ENCODE results near the gene ARHGAP26.

Gene ARHGAP26

GRCh38 chr5:143267186-143267585 is 497.0 kb downstream of the ARHGAP26 start:
- DNase-seq (ENCODE audit: low read depth in 2 of 2), result no peak

GRCh38 chr5:143268388-143268787 is 498.2 kb downstream of the ARHGAP26 start:
- no peak for DNase-seq (ENCODE audit: low read depth in 2 of 2)

GRCh38 chr5:143271431-143271830 is 501.3 kb downstream of the ARHGAP26 start:
- no peak for DNase-seq (ENCODE audit: low read depth in 2 of 2)

GRCh38 chr5:143274952-143275351 is 504.8 kb downstream of the ARHGAP26 start:
- no peak for DNase-seq (ENCODE audit: low read depth in 2 of 2)

GRCh38 chr5:143275512-143276363 is 505.6 kb downstream of the ARHGAP26 start:
- DNase-seq (ENCODE audit: low read depth in 2 of 2), result no peak

GRCh38 chr5:143277536-143277935 is 507.4 kb downstream of the ARHGAP26 start:
- no peak for DNase-seq (ENCODE audit: low read depth in 2 of 2)
